IMR-90 (cell line): ENCODE measurements around the gene MAOB. TPM values are rescaled to one million over a fixed set of nuclear protein-coding genes. Genes with fewer than 3 reads are reported as not detected.

Experiments used
- ATAC-seq: fragments of 200-7000 bp; cut with Tn5 transposase; 2 replicates; pipeline ENCODE4 v1.9.1; 2020; ENCODE audit warnings: low read depth, mild to moderate bottlenecking, moderate library complexity
- BruUV-seq: library from RNA; stranded (reverse); fragments of 400-500 nt; replicated peaks from 2 replicates; lab custom pipeline; 2021; lab: Mats Ljungman, UMichigan
- CTCF ChIA-PET: fragments of 300-600 bp; formaldehyde crosslinking; extraction: SDS; loops from one replicate; lab custom pipeline; 2021; ENCODE audit warnings: antibody characterized with exemption; lab: Yijun Ruan, JAX
- POLR2A ChIA-PET: fragments of 300-600 bp; sonication (Branson Sonifier 250); formaldehyde crosslinking; loops from one replicate; lab custom pipeline; 2022; ENCODE audit warnings: antibody characterized with exemption; ENCODE audit not compliant: unreplicated experiment; lab: Charles Lee
- DNase-seq: peaks from one replicate; pipeline ENCODE4 v3.0.0; 2013
- H2AFZ ChIP-seq: replicated peaks from 2 replicates; pipeline ENCODE3; 2013; ENCODE audit warnings: low read length, mild to moderate bottlenecking; ENCODE audit not compliant: poor library complexity
- H2AK5ac ChIP-seq: 2 replicates; pipeline ENCODE4 v1.6.1; 2013; ENCODE audit warnings: low read depth, low read length, inconsistent platforms
- H2AK9ac ChIP-seq: replicated peaks from 2 replicates; pipeline ENCODE3; 2013; ENCODE audit warnings: mild to moderate bottlenecking, low read depth, low read length, moderate library complexity; ENCODE audit not compliant: poor library complexity
- H2BK120ac ChIP-seq: 2 replicates; pipeline ENCODE4 v1.6.1; 2013; ENCODE audit warnings: low read depth, low read length, inconsistent platforms
- H2BK15ac ChIP-seq: 3 replicates; pipeline ENCODE4 v1.6.1; 2013; ENCODE audit warnings: low read depth, low read length, inconsistent platforms
- H2BK20ac ChIP-seq: 2 replicates; pipeline ENCODE4 v1.6.1; 2013; ENCODE audit warnings: low read depth, mild to moderate bottlenecking, inconsistent platforms, low read length, moderate library complexity
- H2BK5ac ChIP-seq: 2 replicates; pipeline ENCODE4 v1.6.1; 2013; ENCODE audit warnings: mild to moderate bottlenecking, low read depth, low read length, inconsistent platforms; ENCODE audit not compliant: poor library complexity, severe bottlenecking
- H3K14ac ChIP-seq: replicated peaks from 2 replicates; pipeline ENCODE4 v1.6.1; 2013; ENCODE audit warnings: low read depth, low read length, inconsistent platforms
- H3K18ac ChIP-seq: 2 replicates; pipeline ENCODE4 v1.6.1; 2013; ENCODE audit warnings: low read depth, low read length, control low read depth
- H3K23ac ChIP-seq: 2 replicates; pipeline ENCODE4 v1.6.1; 2013; ENCODE audit warnings: low read depth, low read length, inconsistent platforms
- H3K27ac ChIP-seq: 2 replicates; pipeline ENCODE4 v1.5.1; 2013; ENCODE audit warnings: mild to moderate bottlenecking, control low read depth, low read length; ENCODE audit not compliant: insufficient read depth
- H3K27me3 ChIP-seq: 2 replicates; pipeline ENCODE4 v1.6.1; 2013; ENCODE audit warnings: low read length; ENCODE audit not compliant: control insufficient read depth, insufficient read depth
- H3K36me3 ChIP-seq: 2 replicates; pipeline ENCODE4 v1.6.1; 2013; ENCODE audit warnings: low read length, mixed read lengths; ENCODE audit not compliant: control insufficient read depth, insufficient read depth
- H3K4ac ChIP-seq: 2 replicates; pipeline ENCODE4 v1.6.1; 2013; ENCODE audit warnings: low read depth, low read length, inconsistent platforms
- H3K4me1 ChIP-seq: 2 replicates; pipeline ENCODE4 v1.6.1; 2013; ENCODE audit warnings: low read length, mixed read lengths; ENCODE audit not compliant: control insufficient read depth, insufficient read depth
- H3K4me2 ChIP-seq: 2 replicates; pipeline ENCODE4 v1.6.1; 2013; ENCODE audit warnings: low read depth, mild to moderate bottlenecking, control low read depth, low read length, moderate library complexity
- H3K4me3 ChIP-seq: 2 replicates; pipeline ENCODE4 v1.5.1; 2013; ENCODE audit warnings: low read depth, mild to moderate bottlenecking, control low read depth, low read length, moderate library complexity; ENCODE audit not compliant: insufficient read depth
- H3K56ac ChIP-seq: 2 replicates; pipeline ENCODE4 v1.6.1; 2013; ENCODE audit warnings: low read length, inconsistent platforms; ENCODE audit not compliant: insufficient read depth; ENCODE audit errors: extremely low read depth
- H3K79me1 ChIP-seq, 2 experiments: 2 replicates each; pipeline ENCODE4 v1.6.1; 2013; ENCODE audit warnings: low read length in 2 of 2, inconsistent platforms in 1 of 2, low read depth in 1 of 2
- H3K9ac ChIP-seq: 2 replicates; pipeline ENCODE4 v1.6.1; 2013; ENCODE audit warnings: low read depth, low read length, control low read depth
- H3K9me1 ChIP-seq: 2 replicates; pipeline ENCODE4 v1.6.1; 2013; ENCODE audit warnings: low read length, inconsistent platforms; ENCODE audit not compliant: insufficient read depth
- H3K9me3 ChIP-seq: 2 replicates; pipeline ENCODE4 v1.6.1; 2013; ENCODE audit warnings: low read length; ENCODE audit not compliant: control insufficient read depth, insufficient read depth
- H4K20me1 ChIP-seq: 2 replicates; pipeline ENCODE4 v1.6.1; 2013; ENCODE audit warnings: low read length, inconsistent platforms; ENCODE audit not compliant: insufficient read depth
- H4K5ac ChIP-seq: 2 replicates; pipeline ENCODE4 v1.6.1; 2013; ENCODE audit warnings: mild to moderate bottlenecking, low read depth, low read length, control low read depth
- H4K8ac ChIP-seq, 2 experiments: 2 replicates each; pipeline ENCODE4 v1.6.1; 2013; ENCODE audit warnings: low read depth in 2 of 2, low read length in 2 of 2, control low read depth in 1 of 2, inconsistent platforms in 1 of 2
- H4K91ac ChIP-seq: 2 replicates; pipeline ENCODE4 v1.6.1; 2013; ENCODE audit warnings: low read depth, low read length, inconsistent platforms; ENCODE audit not compliant: insufficient read depth
- BHLHE40 ChIP-seq: fragments of 150-350 bp; IDR thresholded peaks from 2 replicates; pipeline ENCODE4 v1.6.1; 2016; ENCODE audit warnings: mild to moderate bottlenecking, low read depth, low read length
- CEBPB ChIP-seq: IDR thresholded peaks from 2 replicates; pipeline ENCODE4 v1.6.1; 2012; ENCODE audit warnings: low read depth, low read length, improper control_type of control experiment
- MAZ ChIP-seq: IDR thresholded peaks from 2 replicates; pipeline ENCODE4 v1.6.1; 2012; ENCODE audit warnings: low read depth, mild to moderate bottlenecking, low read length, improper control_type of control experiment, moderate library complexity, borderline replicate concordance
- MXI1 ChIP-seq: IDR thresholded peaks from 2 replicates; pipeline ENCODE4 v1.6.1; 2012; ENCODE audit warnings: low read depth, mild to moderate bottlenecking, low read length, moderate library complexity, borderline replicate concordance
- RCOR1 ChIP-seq: IDR thresholded peaks from 2 replicates; pipeline ENCODE4 v1.6.1; 2012; ENCODE audit warnings: mild to moderate bottlenecking, low read length, improper control_type of control experiment; ENCODE audit not compliant: insufficient replicate concordance
- SMC3 ChIP-seq: fragments of 150-350 bp; IDR thresholded peaks from 2 replicates; pipeline ENCODE4 v1.6.1; 2016; ENCODE audit warnings: low read depth, mild to moderate bottlenecking, antibody characterized with exemption, low read length, moderate library complexity
- WGBS, 2 experiments: methylation state at CpG; one replicate each; pipeline versions ENCODE4 v1.1.5 to v1.1.7; 2013; ENCODE audit warnings: missing lambda C conversion rate in 2 of 2; ENCODE audit not compliant: insufficient read length in 1 of 2; ENCODE audit errors: extremely low coverage in 2 of 2; 5-methylcytosine and 5-hydroxymethylcytosine counted together
- dilution Hi-C: fragments of 300-500 bp; cut with HindIII; formaldehyde crosslinking; loops from one replicate; pipeline ENCODE4 v1.14.3; 2018; ENCODE audit warnings: low sequenced_read_pairs; ENCODE audit not compliant: unreplicated experiment
- in situ Hi-C: fragments of 300-500 bp; cut with MboI; formaldehyde crosslinking; loops from 3 replicates; pipeline ENCODE4 v1.14.3; 2019; ENCODE audit warnings: low sequenced_read_pairs, inconsistent platforms, mixed read lengths
- intact Hi-C: fragments of 100-400 bp; cut with micrococcal nuclease; formaldehyde crosslinking; loops from 2 replicates; pipeline ENCODE4 v1.10.0; 2022
- polyA plus RNA-seq, 3 experiments: library from polyadenylated mRNA; depleted of rRNA; stranded (reverse); fragments of >200 nt; gene quantifications; 2 replicates each; pipeline ENCODE4 v1.2.3, GENCODE V29; 2012; ENCODE audit warnings: low replicate concordance in 1 of 3
- total RNA-seq: library from RNA; depleted of rRNA; stranded (reverse); fragments of >200 nt; gene quantifications from 2 replicates; pipeline ENCODE4 v1.2.3, GENCODE V29; 2012
- TF ChIP-seq, protein P1 (sequence below): fragments of 150-350 bp; IDR thresholded peaks from 2 replicates; pipeline ENCODE4 v1.6.1; 2016; ENCODE audit warnings: low read depth, mild to moderate bottlenecking, low read length, moderate library complexity, borderline replicate concordance
- TF ChIP-seq, protein P2 (sequence below): conservative IDR thresholded peaks from 2 replicates; pipeline ENCODE4 v1.5.1; 2012; ENCODE audit warnings: mild to moderate bottlenecking, low read depth, low read length, improper control_type of control experiment

MAOB gene
- total and polyA plus RNA-seq, 2 of the 4 experiments (the other 2 are of a cell fraction): 0.36 to 0.46 TPM

DNA sequence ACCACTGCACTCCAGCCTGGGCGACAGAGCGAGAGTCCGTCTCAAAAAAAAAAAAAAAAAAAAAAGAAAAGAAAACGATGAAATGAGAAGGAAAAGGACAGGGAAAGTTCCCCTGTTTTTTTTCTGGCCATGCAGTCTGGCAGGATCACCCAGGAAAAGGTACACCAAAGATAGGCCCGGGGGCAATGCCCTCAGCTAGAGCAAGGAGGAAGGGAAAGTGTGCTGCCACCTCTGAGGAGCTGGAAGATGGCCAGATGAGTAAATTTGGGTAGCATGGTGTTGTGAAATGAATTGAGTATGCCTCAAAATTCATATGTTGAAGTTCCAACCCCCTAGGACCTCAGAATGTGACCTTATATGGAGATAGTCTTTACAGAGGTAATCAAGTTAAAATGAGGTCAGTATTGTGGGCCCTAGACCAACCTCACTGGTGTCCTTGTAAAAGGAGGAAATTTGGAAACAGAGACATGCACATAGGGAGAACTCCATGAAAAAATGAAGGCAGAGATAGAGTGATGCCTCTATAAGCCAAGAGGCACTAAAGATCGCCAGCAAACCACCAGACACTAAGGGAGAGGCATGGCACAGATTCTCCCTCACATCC lies 28.9 kb downstream of the MAOB start:
- Histone ChIP-seq H3K4me3 (no peak overlapping the region), H2AK9ac (no peak overlapping the region), H3K9me3 (no peaks in the 10 kb centered on the region), H4K5ac (no peak overlapping the region), H3K4ac (no peak overlapping the region), H3K4me1 (no peaks in the 10 kb centered on the region), H3K56ac (no peak overlapping the region), H2BK5ac (no peak overlapping the region), H2BK120ac (no peak overlapping the region), H3K27ac (no peak overlapping the region), H3K9ac (no peak overlapping the region), H3K4me2 (no peak overlapping the region), H4K8ac (no peak overlapping the region), H3K27me3 (peaks cover 1% of the 10 kb centered on the region), H2AK5ac (no peak overlapping the region), H3K14ac (no peak overlapping the region), H4K20me1 (no peaks in the 10 kb centered on the region), H3K79me1 (no peaks in the 10 kb centered on the region), H2BK15ac (no peak overlapping the region), H2BK20ac (no peak overlapping the region), H3K36me3 (no peaks in the 10 kb centered on the region), H4K91ac (no peak overlapping the region), H3K23ac (no peak overlapping the region), H2AFZ (no peak overlapping the region), H3K18ac (no peak overlapping the region), H3K9me1 (no peaks in the 10 kb centered on the region)
- intact Hi-C loops (no loop called here), in situ Hi-C loops (no loop called here), dilution Hi-C loops (no loop called here)
- no peak for ATAC-seq
- CTCF ChIA-PET: no interaction called here
- TF ChIP-seq, protein P1, sequence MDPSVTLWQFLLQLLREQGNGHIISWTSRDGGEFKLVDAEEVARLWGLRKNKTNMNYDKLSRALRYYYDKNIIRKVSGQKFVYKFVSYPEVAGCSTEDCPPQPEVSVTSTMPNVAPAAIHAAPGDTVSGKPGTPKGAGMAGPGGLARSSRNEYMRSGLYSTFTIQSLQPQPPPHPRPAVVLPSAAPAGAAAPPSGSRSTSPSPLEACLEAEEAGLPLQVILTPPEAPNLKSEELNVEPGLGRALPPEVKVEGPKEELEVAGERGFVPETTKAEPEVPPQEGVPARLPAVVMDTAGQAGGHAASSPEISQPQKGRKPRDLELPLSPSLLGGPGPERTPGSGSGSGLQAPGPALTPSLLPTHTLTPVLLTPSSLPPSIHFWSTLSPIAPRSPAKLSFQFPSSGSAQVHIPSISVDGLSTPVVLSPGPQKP: no peak
- no peak for TF ChIP-seq CEBPB
- TF ChIP-seq SMC3: no peak
- TF ChIP-seq, protein P2, sequence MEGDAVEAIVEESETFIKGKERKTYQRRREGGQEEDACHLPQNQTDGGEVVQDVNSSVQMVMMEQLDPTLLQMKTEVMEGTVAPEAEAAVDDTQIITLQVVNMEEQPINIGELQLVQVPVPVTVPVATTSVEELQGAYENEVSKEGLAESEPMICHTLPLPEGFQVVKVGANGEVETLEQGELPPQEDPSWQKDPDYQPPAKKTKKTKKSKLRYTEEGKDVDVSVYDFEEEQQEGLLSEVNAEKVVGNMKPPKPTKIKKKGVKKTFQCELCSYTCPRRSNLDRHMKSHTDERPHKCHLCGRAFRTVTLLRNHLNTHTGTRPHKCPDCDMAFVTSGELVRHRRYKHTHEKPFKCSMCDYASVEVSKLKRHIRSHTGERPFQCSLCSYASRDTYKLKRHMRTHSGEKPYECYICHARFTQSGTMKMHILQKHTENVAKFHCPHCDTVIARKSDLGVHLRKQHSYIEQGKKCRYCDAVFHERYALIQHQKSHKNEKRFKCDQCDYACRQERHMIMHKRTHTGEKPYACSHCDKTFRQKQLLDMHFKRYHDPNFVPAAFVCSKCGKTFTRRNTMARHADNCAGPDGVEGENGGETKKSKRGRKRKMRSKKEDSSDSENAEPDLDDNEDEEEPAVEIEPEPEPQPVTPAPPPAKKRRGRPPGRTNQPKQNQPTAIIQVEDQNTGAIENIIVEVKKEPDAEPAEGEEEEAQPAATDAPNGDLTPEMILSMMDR: no peak
- TF ChIP-seq MXI1: no peak
- TF ChIP-seq MAZ: no peak
- TF ChIP-seq RCOR1: no peak
- TF ChIP-seq BHLHE40: no peak
- no TSS peak for BruUV-seq
- POLR2A ChIA-PET: no interaction called here
- DNase-seq: no peak
- no CpG with 5 or more reads among the region's 6 CpGs for WGBS, 2 experiments
